Measurements from ENCODE around the gene HNRNPC. TPM values are rescaled to one million over a fixed set of nuclear protein-coding genes. Genes with fewer than 3 reads are reported as not detected.

The HNRNPC gene
- total RNA-seq, 1 donor from 2014 or later: 273 TPM

GRCh38 chr14:21191809-21192446 lies 77.3 kb downstream of the HNRNPC start:
- Histone ChIP-seq H3K4me1 (peaks cover 14% of the 10 kb centered on the region), H3K4me3 (peak overlapping the region; percentile 57), H3K27ac (replicated peaks) (no peak overlapping the region), H3K9me3 (replicated peaks) (peaks cover 3% of the 10 kb centered on the region), H3K27me3 (ENCODE audit: low read depth) (no peaks in the 10 kb centered on the region), H3K36me3 (no peaks in the 10 kb centered on the region)
- intact Hi-C loops (cut with micrococcal nuclease): no loop called here
- DNase-seq: peak; percentile 76
- TF ChIP-seq, protein P1, sequence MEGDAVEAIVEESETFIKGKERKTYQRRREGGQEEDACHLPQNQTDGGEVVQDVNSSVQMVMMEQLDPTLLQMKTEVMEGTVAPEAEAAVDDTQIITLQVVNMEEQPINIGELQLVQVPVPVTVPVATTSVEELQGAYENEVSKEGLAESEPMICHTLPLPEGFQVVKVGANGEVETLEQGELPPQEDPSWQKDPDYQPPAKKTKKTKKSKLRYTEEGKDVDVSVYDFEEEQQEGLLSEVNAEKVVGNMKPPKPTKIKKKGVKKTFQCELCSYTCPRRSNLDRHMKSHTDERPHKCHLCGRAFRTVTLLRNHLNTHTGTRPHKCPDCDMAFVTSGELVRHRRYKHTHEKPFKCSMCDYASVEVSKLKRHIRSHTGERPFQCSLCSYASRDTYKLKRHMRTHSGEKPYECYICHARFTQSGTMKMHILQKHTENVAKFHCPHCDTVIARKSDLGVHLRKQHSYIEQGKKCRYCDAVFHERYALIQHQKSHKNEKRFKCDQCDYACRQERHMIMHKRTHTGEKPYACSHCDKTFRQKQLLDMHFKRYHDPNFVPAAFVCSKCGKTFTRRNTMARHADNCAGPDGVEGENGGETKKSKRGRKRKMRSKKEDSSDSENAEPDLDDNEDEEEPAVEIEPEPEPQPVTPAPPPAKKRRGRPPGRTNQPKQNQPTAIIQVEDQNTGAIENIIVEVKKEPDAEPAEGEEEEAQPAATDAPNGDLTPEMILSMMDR (IDR thresholded peaks at IDR 0.05; ENCODE audit: borderline replicate concordance): no peak

- Histone ChIP-seq H3K9me3 (replicated peaks) (no peaks in the 10 kb centered on the region), H3K27ac (replicated peaks) (no peak overlapping the region), H3K4me3 (peak overlapping the region; percentile 57), H3K27me3 (ENCODE audit: low read depth) (no peaks in the 10 kb centered on the region), H3K36me3 (no peaks in the 10 kb centered on the region), H3K4me1 (peaks cover 14% of the 10 kb centered on the region)
- no peak for DNase-seq
- intact Hi-C loops (cut with micrococcal nuclease): no loop called here
- TF ChIP-seq, protein P1 (IDR thresholded peaks at IDR 0.05; ENCODE audit: borderline replicate concordance): no peak
These were observed 77.9 kb downstream of the HNRNPC start for GRCh38 chr14:21191261-21191808.

GRCh38 chr14:21185491-21185890 lies 83.8 kb downstream of the HNRNPC start:
- no peak for DNase-seq
- intact Hi-C loops (cut with micrococcal nuclease): no loop called here
- no peak overlapping the region for H3K4me3 ChIP-seq
- no peaks in the 10 kb centered on the region for H3K27me3 ChIP-seq (ENCODE audit: low read depth)
- H3K9me3 ChIP-seq (replicated peaks): peaks cover 13% of the 10 kb centered on the region
- TF ChIP-seq, protein P1 (IDR thresholded peaks at IDR 0.05; ENCODE audit: borderline replicate concordance): no peak
- H3K4me1 ChIP-seq: no peaks in the 10 kb centered on the region
- no peaks in the 10 kb centered on the region for H3K36me3 ChIP-seq
- H3K27ac ChIP-seq (replicated peaks): no peak overlapping the region

GRCh38 chr14:21184254-21184653 lies 85.0 kb downstream of the HNRNPC start:
- DNase-seq: no peak

DNA sequence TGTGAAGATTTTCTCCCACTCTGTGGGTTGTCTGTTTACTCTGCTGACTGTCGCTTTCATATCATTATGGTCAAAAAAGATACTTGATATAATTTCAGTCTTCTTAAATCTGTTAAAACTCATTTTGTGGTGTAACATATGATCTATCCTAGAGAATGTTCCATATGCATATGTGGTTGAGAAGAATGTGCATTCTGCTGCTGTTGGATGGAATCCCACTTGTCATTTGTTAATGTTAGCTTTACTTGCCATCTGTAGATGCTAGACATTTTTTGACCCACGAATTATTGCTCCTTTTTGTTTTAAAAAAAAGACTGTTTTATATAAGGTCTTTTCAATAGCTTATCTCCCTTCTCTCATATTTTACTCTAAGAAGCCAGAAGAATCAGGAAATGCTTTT lies 87.1 kb downstream of the HNRNPC start:
- TF ChIP-seq, protein P1 (IDR thresholded peaks at IDR 0.05; ENCODE audit: borderline replicate concordance): no peak
- DNase-seq: no peak

More at GRCh38 chr14:21184254-21184653, 85.0 kb downstream of the HNRNPC start:
- Histone ChIP-seq H3K27ac (replicated peaks) (peak overlapping the region; percentile 23), H3K9me3 (replicated peaks) (peaks cover 17% of the 10 kb centered on the region), H3K4me1 (no peaks in the 10 kb centered on the region), H3K27me3 (ENCODE audit: low read depth) (no peaks in the 10 kb centered on the region), H3K4me3 (no peak overlapping the region), H3K36me3 (no peaks in the 10 kb centered on the region)
- TF ChIP-seq, protein P1 (IDR thresholded peaks at IDR 0.05; ENCODE audit: borderline replicate concordance): no peak
- intact Hi-C loops (cut with micrococcal nuclease): no loop called here

More for the DNA sequence above, 87.1 kb downstream of the HNRNPC start:
- intact Hi-C loops (cut with micrococcal nuclease): no loop called here
- peaks cover 21% of the 10 kb centered on the region for H3K9me3 ChIP-seq (replicated peaks)
- no peaks in the 10 kb centered on the region for H3K36me3 ChIP-seq
- no peaks in the 10 kb centered on the region for H3K27me3 ChIP-seq (ENCODE audit: low read depth)
- H3K27ac ChIP-seq (replicated peaks): no peak overlapping the region
- H3K4me3 ChIP-seq: no peak overlapping the region
- H3K4me1 ChIP-seq: no peaks in the 10 kb centered on the region

Measured in left ventricle myocardium inferior (tissue), 1 donor.